K562 (cell line): Measurements from ENCODE around the gene RAI14. TPM values are rescaled to one million over a fixed set of nuclear protein-coding genes. Genes with fewer than 3 reads are reported as not detected.

Source experiments
- CTCFL ChIP-seq: IDR thresholded peaks from 2 replicates; pipeline ENCODE4 v1.6.1; 2011; ENCODE audit warnings: borderline replicate concordance, low read depth, mild to moderate bottlenecking, moderate library complexity, low read length; ENCODE audit not compliant: insufficient read depth, poor library complexity, severe bottlenecking
- DMBX1 ChIP-seq: fragments of 250-450 bp; sonication (Bioruptor Pico); IDR thresholded peaks from 2 replicates; pipeline ENCODE4 v1.8.0; 2022; ENCODE audit warnings: inconsistent platforms, mild to moderate bottlenecking, moderate library complexity, borderline replicate concordance
- E2F3 ChIP-seq: fragments of 250-450 bp; sonication (Bioruptor Pico); IDR thresholded peaks from 2 replicates; pipeline ENCODE4 v1.4.0; 2020; ENCODE audit warnings: mild to moderate bottlenecking
- ETV6 ChIP-seq, 3 experiments: fragments of 150-350 bp in 1 of 3; sonication (generic) in 1 of 3; formaldehyde crosslinking in 1 of 3; IDR thresholded peaks; 2 replicates each; pipeline versions ENCODE4 v1.6.1 to v1.8.0; 2014 to 2022; ENCODE audit warnings: borderline replicate concordance in 2 of 3, low read depth in 2 of 3, antibody characterized with exemption in 1 of 3, low read length in 1 of 3, mild to moderate bottlenecking in 1 of 3, missing genetic modification reagents in 1 of 3
- FOXK1 ChIP-seq: sonication (generic); formaldehyde crosslinking; IDR thresholded peaks from 2 replicates; pipeline ENCODE4 v1.8.0; 2022; ENCODE audit warnings: missing genetic modification reagents, mild to moderate bottlenecking, borderline replicate concordance
- MAX ChIP-seq: sonication (generic); formaldehyde crosslinking; IDR thresholded peaks from 2 replicates; pipeline ENCODE4 v1.9.0; 2022; ENCODE audit warnings: mild to moderate bottlenecking, missing genetic modification reagents
- MTA1 ChIP-seq: fragments of 450-650 bp; IDR thresholded peaks from 2 replicates; pipeline ENCODE4 v1.6.1; 2017; ENCODE audit warnings: borderline replicate concordance
- NR1H2 ChIP-seq: sonication (generic); formaldehyde crosslinking; IDR thresholded peaks from 2 replicates; pipeline ENCODE4 v1.4.0; 2020; ENCODE audit warnings: mild to moderate bottlenecking, missing genetic modification reagents
- PHF21A ChIP-seq: fragments of 450-650 bp; IDR thresholded peaks from 2 replicates; pipeline ENCODE4 v1.6.1; 2017; ENCODE audit warnings: low read depth, borderline replicate concordance
- PML ChIP-seq: IDR thresholded peaks from 2 replicates; pipeline ENCODE4 v1.6.1; 2012; ENCODE audit warnings: low read length, inconsistent platforms
- TFAP4 ChIP-seq: sonication (generic); formaldehyde crosslinking; IDR thresholded peaks from 2 replicates; pipeline ENCODE4 v1.8.0; 2022; ENCODE audit warnings: missing genetic modification reagents, mild to moderate bottlenecking, moderate library complexity, borderline replicate concordance
- THRB ChIP-seq: fragments of 450-650 bp; formaldehyde crosslinking; conservative IDR thresholded peaks from 2 replicates; pipeline ENCODE4 v1.4.0; 2022; ENCODE audit warnings: mild to moderate bottlenecking, missing genetic modification characterization
- U2AF1 ChIP-seq: fragments of 200-400 bp; formaldehyde crosslinking; optimal IDR thresholded peaks from 2 replicates; pipeline ENCODE3; 2017; ENCODE audit warnings: mild to moderate bottlenecking, low read depth, low read length, moderate library complexity
- UBTF ChIP-seq, 2 experiments: IDR thresholded peaks; 2 replicates each; pipeline ENCODE4 v1.6.1; 2012; ENCODE audit warnings: improper control_type of control experiment in 2 of 2, low read depth in 2 of 2, low read length in 2 of 2, borderline replicate concordance in 1 of 2
- ZBTB17 ChIP-seq: fragments of 450-650 bp; formaldehyde crosslinking; IDR thresholded peaks from 2 replicates; pipeline ENCODE4 v1.4.0; 2020; ENCODE audit warnings: mild to moderate bottlenecking
- ZFPM2 ChIP-seq: fragments of 250-450 bp; sonication (Bioruptor Pico); IDR thresholded peaks from 2 replicates; pipeline ENCODE4 v1.5.1; 2022; ENCODE audit warnings: mild to moderate bottlenecking
- ZNF644 ChIP-seq: fragments of 200-800 bp; sonication (Bioruptor generic); IDR thresholded peaks from 2 replicates; pipeline ENCODE4 v1.6.1; 2016; ENCODE audit warnings: low read depth, missing genetic modification characterization, missing compliant biosample characterization
- ZNF707 ChIP-seq: fragments of 250-450 bp; sonication (Bioruptor Pico); conservative IDR thresholded peaks from 2 replicates; pipeline ENCODE4 v1.8.0; 2022; ENCODE audit warnings: inconsistent platforms, mild to moderate bottlenecking, moderate library complexity
- polyA plus RNA-seq, 8 experiments: library from polyadenylated mRNA; depleted of rRNA in 4 of 8; stranded (reverse) in 5 of 8; unstranded in 3 of 8; fragments of >200 nt; fragmentation: Nextera tagmentation in 2 of 8; fragmentation: Illumina TruSeq in 1 of 8; extraction: Ambion mirVana in 2 of 8; extraction: Trizol in 1 of 8; gene quantifications; 2 replicates each; pipeline versions ENCODE4 v1.2.1 to v1.2.3, GENCODE V29; 2011 to 2014; ENCODE audit warnings: inconsistent platforms in 1 of 8, missing spikeins in 1 of 8
- total RNA-seq, 7 experiments: library from RNA; depleted of rRNA in 6 of 7; stranded (reverse); fragments of >200 nt in 6 of 7; fragmentation: Illumina TruSeq in 2 of 7; extraction: Trizol in 2 of 7; gene quantifications; 2 replicates each; pipeline versions ENCODE4 v1.2.1 to v1.2.3, GENCODE V29; 2011 to 2021; ENCODE audit warnings: low replicate concordance in 1 of 7

The RAI14 gene
- total and polyA plus RNA-seq, 9 of the 15 experiments (the other 6 are each of a cell fraction or from before 2014, with no cell fraction given): 11.3 to 82.5 (median 34.8) TPM

- TF ChIP-seq PHF21A (peak; percentile 10; the same call in 1 of the 2 replicates), ZNF644 (tag) (peak; percentile 75; the same call in 1 of the 2 replicates), E2F3 (CRISPR knock-in tag) (no peak), PML (no peak), MTA1 (peak; percentile 45; the same call in 1 of the 2 replicates), MAX (no peak), UBTF (IDR thresholded peaks at IDR 0.05; ENCODE audit: borderline replicate concordance in 1 of 2, low read depth in 2 of 2, low read length in 2 of 2) (peak in 1 of 2 experiments; percentile 51; a peak in 1 of 4 replicates), DMBX1 (CRISPR knock-in tag) (peak; percentile 87; the same call in 1 of the 2 replicates), THRB (CRISPR knock-in tag) (0 out of 2 replicates have a peak, but pooled peaks have one; percentile 18), U2AF1 (no peak), TFAP4 (CRISPR knock-in tag) (peak; percentile 66; the same call in 1 of the 2 replicates), ZBTB17 (CRISPR knock-in tag) (peak; percentile 36; the same call in 1 of the 2 replicates), CTCFL (no peak), NR1H2 (no peak), ZNF707 (CRISPR knock-in tag) (no peak), ETV6 (IDR thresholded peaks at IDR 0.05; ENCODE audit: borderline replicate concordance in 1 of 2, low read depth in 2 of 2, low read length in 1 of 2) (no peak), ETV6 (CRISPR knock-in tag; IDR thresholded peaks at IDR 0.05; ENCODE audit: borderline replicate concordance) (no peak), ZFPM2 (no peak), FOXK1 (CRISPR knock-in tag) (no peak)
These were observed 210.9 kb downstream of the RAI14 start (continued) for GRCh38 chr5:34866989-34867471.
